NT2/D1 (cell line): ENCODE results near the gene TBC1D25.

Experiments
- DNase-seq: peaks from one replicate; pipeline ENCODE4 v3.0.0-alpha.2; 2011; ENCODE audit warnings: low read depth, low spot score
- H3K27me3 ChIP-seq: 2 replicates; pipeline ENCODE4 v1.6.0; 2011; ENCODE audit warnings: mild to moderate bottlenecking; ENCODE audit not compliant: insufficient read length, insufficient read depth
- H3K36me3 ChIP-seq: 2 replicates; pipeline ENCODE4 v1.6.1; 2011; ENCODE audit warnings: mild to moderate bottlenecking, low read length, mixed read lengths; ENCODE audit not compliant: insufficient read depth, insufficient read length
- H3K4me1 ChIP-seq: 2 replicates; pipeline ENCODE4 v1.5.1; 2011; ENCODE audit not compliant: insufficient read depth, insufficient read length
- H3K4me3 ChIP-seq: 2 replicates; pipeline ENCODE4 v1.5.1; 2011; ENCODE audit warnings: low read depth; ENCODE audit not compliant: insufficient read length
- H3K9ac ChIP-seq: 2 replicates; pipeline ENCODE4 v1.6.0; 2011; ENCODE audit warnings: low read depth; ENCODE audit not compliant: insufficient read length
- H3K9me3 ChIP-seq: 2 replicates; pipeline ENCODE4 v1.5.1; 2011; ENCODE audit warnings: mild to moderate bottlenecking, low read length; ENCODE audit not compliant: insufficient read depth
- SUZ12 ChIP-seq: IDR thresholded peaks from 2 replicates; pipeline ENCODE4 v1.6.1; 2011; ENCODE audit not compliant: insufficient read length, insufficient read depth; ENCODE audit errors: extremely low read depth
- YY1 ChIP-seq: IDR thresholded peaks from 2 replicates; pipeline ENCODE4 v1.6.1; 2011; ENCODE audit not compliant: insufficient read length, insufficient read depth
- ZNF274 ChIP-seq: IDR thresholded peaks from 2 replicates; pipeline ENCODE4 v1.6.1; 2011; ENCODE audit warnings: mild to moderate bottlenecking, low read depth, low read length

Gene TBC1D25

DNA sequence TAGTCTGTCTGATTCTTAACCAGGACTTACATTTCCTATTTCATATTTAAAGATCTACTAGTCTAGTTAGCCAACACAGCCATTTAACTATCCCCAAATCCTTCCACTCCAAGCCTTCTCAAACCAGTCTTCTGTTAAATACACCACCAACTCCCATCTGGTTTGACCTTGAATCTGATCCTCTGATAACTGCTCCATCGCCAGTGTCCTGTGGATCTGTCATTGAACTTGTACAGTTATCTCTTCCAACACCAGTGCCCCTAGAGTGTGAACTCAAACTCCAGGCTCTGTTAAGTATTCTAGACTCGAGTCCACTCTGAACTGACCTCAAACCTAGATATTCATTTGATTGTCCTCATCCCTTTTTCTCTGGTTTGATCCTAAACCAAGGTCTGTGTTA is 72.2 kb downstream of the TBC1D25 start:
- Histone ChIP-seq H3K4me1 (no peaks in the 10 kb centered on the region), H3K36me3 (peaks cover 2% of the 10 kb centered on the region), H3K27me3 (no peaks in the 10 kb centered on the region), H3K9me3 (no peaks in the 10 kb centered on the region), H3K4me3 (no peak overlapping the region), H3K9ac (no peak overlapping the region)
- no peak for DNase-seq
- TF ChIP-seq YY1 (no peak), ZNF274 (no peak), SUZ12 (no peak)
